CD4-positive, alpha-beta T cell treated with Interleukin-6 at 100 ng/mL for 8 hours (primary cell): ENCODE data around the gene MPRIP.
A peak's percentile ranks its signal among the peaks of the same experiment; 100 is the strongest.
"Not testable (repeated sequence)": the region's sequence is repeated elsewhere in the genome, so short reads cannot be mapped to it uniquely, and the experiment has no call there.

Source experiments
- DNase-seq: peaks from one replicate; pipeline ENCODE4 v3.0.0-alpha.2; 2020; ENCODE audit warnings: mixed read lengths, low spot score

MPRIP gene, protein sequence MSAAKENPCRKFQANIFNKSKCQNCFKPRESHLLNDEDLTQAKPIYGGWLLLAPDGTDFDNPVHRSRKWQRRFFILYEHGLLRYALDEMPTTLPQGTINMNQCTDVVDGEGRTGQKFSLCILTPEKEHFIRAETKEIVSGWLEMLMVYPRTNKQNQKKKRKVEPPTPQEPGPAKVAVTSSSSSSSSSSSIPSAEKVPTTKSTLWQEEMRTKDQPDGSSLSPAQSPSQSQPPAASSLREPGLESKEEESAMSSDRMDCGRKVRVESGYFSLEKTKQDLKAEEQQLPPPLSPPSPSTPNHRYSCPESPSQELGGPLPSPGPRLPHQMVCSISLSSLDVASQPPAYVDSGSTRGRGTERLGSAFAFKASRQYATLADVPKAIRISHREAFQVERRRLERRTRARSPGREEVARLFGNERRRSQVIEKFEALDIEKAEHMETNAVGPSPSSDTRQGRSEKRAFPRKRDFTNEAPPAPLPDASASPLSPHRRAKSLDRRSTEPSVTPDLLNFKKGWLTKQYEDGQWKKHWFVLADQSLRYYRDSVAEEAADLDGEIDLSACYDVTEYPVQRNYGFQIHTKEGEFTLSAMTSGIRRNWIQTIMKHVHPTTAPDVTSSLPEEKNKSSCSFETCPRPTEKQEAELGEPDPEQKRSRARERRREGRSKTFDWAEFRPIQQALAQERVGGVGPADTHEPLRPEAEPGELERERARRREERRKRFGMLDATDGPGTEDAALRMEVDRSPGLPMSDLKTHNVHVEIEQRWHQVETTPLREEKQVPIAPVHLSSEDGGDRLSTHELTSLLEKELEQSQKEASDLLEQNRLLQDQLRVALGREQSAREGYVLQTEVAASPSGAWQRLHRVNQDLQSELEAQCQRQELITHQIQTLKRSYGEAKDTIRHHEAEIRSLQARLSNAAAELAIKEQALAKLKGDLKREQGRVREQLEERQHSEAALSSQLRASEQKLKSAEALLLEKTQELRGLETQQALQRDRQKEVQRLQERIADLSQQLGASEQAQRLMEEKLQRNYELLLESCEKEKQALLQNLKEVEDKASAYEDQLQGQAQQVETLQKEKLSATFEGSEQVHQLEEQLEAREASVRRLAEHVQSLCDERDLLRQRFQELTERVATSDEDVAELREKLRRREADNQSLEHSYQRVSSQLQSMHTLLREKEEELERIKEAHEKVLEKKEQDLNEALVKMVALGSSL (N-terminal part only)

GRCh38 chr17:17042384-17042736 is at the start of gene MPRIP:
Gene MPRIP, plus strand, starts transcription at chr17:17042457. Its CDS starts 392 bp downstream, at chr17:17042849.
- no peak for DNase-seq

GRCh38 chr17:16994631-16995030 is 47.6 kb upstream of the MPRIP start:
- no peak for DNase-seq

- no peak for DNase-seq
Measured at GRCh38 chr17:16995930-16996329, 46.3 kb upstream of the MPRIP start.

DNA sequence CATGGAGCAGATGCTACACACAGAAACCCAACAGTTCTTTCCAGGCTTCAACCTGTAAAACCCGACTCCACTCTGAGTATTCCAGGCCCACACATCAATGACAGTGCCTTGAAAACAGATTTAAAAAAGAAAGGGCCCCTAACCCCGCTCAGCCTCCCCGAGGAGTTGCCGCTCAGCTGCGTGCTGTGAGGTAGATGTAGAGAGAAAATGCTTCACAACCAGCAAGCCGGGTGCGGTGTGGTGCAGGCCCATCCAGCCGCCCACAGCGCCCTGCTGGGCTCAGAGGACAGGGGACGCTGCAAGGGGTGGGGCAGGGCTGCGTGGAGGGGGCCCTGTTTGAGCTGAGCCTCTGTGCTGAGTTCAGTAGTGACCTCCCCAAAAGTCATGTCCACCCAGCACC is 45.5 kb upstream of the MPRIP start:
- DNase-seq: not testable (repeated sequence)

DNA sequence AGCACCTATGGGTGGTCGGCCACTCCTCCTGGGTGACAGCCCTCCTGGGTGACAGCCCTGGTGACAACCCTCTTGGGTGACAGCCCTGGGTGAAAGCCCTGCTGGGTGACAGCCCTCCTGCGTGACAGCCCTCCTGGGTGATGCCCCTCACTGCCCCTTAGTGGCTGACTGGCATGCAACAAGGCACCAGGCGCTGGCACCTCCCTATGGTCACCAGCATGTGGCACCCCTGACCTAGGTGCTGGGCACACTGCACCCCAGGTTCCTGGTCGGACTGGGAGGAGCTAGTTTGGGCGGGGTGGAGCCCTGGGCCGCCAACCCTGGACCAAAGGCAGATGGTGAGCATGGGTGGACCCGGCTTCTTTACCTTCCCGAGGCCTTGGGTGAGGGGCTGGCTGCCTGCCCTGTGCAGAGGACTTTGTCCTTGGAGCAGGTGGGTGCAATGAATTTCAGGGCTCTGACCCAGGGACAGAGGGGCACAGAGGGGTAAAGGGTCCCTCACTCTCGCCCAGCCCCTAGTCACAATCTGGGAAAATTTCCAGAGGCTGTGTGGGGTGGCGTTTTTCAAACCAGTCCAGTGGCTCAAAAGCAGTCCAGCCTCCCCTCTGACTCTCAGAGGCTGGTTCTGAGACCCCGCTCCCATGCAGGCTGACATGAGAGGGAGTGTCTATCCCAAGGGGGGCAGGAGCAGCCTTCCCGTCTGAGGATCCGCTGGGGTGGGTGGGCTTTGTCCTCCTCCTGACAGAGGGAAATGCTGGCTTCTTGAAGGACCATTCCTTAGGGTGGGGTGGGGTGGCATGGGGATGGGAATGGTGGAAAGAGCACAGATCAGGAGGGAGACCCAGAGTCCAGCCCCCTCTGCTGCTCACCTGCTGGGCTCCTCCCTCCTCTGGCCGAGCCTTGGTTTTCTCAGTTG is 44.5 kb upstream of the MPRIP start:
- DNase-seq: no peak

DNA sequence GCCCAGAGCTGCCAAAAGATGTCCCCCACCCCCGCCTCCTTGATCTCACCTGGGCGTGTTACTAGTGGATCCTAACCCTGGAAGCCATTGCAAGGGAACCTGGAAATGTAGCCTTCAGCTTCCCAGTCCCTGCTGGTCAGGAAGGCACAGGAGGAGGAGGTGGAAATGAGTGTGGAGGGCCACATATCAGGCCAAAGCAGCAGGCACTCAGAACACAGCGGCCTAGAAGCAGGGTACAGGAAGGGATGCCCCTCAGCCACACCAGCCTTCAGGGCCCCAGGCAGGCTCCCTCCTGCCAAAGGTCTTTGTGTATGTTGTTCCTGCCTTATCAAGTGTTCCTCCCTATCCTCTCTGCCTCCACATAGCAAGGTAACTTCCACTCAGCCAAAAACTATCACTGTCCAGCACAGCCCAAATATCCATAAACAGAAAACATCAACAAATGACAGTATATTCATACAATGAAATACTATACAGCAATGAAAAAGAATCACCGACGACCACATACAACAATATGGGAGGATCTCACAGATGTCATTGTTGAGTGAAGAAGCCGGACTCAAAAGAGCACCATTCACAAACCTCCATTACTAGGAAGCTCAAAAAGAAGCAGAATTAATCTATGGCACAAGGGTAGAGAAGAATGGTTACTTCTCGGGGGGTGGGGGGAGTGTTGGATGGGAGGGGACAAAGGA is 42.2 kb upstream of the MPRIP start:
- DNase-seq: no peak

DNA sequence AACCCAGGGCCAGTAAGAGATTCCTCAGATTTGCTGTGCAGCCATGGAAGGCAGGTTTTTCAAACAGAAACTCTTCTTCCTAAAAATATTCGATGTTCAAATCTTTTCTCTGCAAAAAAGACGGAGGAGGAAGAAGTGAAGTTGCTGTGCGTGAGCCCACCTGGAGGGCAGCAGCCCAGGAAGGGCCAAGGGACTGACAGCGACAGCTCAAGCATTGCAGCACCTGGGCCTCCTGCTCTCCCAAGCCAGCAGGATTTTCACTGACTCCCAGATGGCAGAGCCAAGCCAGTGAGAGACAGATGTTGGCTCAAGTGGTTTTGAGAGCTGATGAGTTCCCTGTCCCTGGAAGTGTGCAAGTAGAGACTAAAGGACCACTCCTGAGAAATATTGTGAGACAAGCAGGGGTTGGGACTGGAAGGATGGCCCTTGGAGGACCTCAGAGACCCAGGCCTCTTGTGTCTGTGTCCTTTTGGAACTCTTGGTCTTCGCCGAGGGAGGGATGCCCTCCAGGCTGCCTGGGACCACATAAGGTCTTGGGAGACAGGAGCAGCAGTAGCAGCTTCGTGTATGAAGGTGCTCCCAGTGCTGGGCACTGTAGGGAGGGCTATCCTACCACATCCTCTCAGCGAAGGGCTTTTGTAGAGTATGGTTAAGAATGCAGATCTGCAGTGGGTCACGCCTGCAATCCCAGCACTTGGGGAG is 41.0 kb upstream of the MPRIP start:
- no peak for DNase-seq

GRCh38 chr17:17001874-17002520 is 40.3 kb upstream of the MPRIP start:
- peak; percentile 73 for DNase-seq

GRCh38 chr17:17002731-17003715 is 39.2 kb upstream of the MPRIP start:
- not testable (repeated sequence) for DNase-seq

GRCh38 chr17:17004251-17004996 is 37.8 kb upstream of the MPRIP start:
- no peak for DNase-seq

- DNase-seq: not testable (repeated sequence)
Measured at GRCh38 chr17:17004997-17005614, 37.2 kb upstream of the MPRIP start.

DNA sequence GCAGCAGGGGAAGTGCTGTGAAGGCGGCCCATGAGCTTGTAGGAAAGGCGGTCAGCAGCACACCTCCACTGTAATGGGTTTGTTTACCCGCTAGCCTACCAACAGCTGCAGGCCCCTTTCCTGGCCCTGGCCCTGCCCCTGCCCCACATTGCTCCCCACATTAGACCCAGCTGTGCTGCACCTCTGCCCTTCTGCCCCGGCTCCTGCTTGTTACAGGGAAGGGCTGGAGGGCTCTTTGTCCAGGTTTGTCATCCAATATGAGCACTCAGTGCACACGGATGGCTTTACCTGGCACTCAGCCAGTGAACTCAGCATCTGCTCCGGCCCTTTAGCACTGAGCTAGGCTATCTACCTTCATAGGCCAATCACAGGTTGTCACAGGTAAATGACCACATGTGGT is 34.4 kb upstream of the MPRIP start:
- not testable (repeated sequence) for DNase-seq

GRCh38 chr17:17008621-17009397 is 33.4 kb upstream of the MPRIP start:
- not testable (repeated sequence) for DNase-seq

- not testable (repeated sequence) for DNase-seq
Measured at GRCh38 chr17:17009972-17010371, 32.3 kb upstream of the MPRIP start.

DNA sequence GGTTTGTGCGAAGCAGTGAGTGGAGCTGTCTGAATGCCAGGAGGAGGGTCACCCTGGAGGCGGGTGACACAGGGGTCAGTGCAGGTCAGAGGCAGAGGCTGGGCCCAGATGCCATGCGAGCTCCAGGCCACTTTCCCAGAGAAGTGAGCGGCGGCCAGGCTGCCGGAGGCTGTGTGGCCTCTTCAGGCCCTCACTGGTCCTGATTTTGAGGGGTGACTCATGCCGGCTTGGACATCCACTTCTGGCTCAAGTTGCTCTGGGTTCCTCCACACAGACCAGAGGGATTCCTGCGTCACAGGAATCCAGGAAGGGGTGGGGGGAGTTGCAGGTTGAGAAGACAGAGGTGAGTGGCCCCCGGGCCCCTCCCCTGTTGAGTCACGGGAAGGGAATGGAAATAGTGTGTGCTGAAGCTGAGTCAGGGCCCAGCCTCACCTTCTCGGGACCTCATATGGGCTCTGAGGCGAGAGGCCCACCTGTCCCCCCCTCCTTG is 31.7 kb upstream of the MPRIP start:
- not testable (repeated sequence) for DNase-seq
